Kidney capillary endothelial cell (primary cell): ENCODE results near the gene SPATA7.
"Not testable (repeated sequence)": the region's sequence is repeated elsewhere in the genome, so short reads cannot be mapped to it uniquely, and the experiment has no call there.

ENCODE experiments used
- DNase-seq: peaks from one replicate; pipeline ENCODE4 v3.0.0-alpha.2; 2018; ENCODE audit warnings: low spot score

The SPATA7 gene

DNA sequence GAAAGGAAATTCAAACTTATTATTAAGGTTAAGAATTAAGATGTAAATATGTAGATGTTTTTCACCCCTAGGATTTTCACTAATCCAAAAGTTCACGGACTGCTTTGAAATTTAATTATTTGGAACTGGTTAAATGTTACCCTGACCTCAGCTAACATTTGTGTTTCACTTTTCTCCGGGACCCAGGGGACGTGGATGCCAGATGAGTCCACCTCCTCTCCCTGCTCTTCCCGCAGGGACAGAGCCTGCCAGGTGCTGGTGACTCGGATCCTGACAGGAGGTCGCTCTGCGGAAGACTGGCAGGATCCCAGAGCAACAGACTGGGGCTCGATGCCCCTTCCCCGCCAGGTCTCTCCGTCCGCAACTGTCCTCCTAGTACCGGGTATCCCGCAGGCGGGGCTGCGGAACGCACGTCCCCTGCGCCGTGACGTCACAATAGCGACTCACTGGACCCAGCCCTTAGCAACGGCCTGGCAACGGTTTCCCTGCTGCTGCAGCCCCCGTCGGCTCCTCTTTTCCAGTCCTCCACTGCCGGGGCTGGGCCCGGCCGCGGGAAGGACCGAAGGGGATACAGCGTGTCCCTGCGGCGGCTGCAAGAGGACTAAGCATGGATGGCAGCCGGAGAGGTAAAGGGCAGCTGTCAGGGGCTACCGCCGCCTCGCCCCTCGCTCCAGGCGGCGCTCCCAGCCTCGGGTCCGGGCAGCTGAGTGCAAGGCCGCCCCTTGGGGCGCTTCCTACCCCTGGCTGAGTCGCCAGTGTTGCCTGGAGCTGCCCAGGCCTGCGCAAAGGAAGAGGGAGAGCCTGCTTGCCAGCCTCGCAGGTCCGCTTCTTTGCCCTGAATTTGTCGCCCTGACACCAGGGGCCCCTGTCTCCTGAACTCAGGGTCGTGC, at the start of gene SPATA7:
Gene SPATA7 (plus strand): TSS at position 446 of the 890 bp plus-strand sequence. CDS start 162 bp downstream, at position 608.
- DNase-seq: peak; percentile 90

- DNase-seq: no peak
Measured at GRCh38 chr14:88340357-88340756, 45.1 kb upstream of the SPATA7 start.

DNA sequence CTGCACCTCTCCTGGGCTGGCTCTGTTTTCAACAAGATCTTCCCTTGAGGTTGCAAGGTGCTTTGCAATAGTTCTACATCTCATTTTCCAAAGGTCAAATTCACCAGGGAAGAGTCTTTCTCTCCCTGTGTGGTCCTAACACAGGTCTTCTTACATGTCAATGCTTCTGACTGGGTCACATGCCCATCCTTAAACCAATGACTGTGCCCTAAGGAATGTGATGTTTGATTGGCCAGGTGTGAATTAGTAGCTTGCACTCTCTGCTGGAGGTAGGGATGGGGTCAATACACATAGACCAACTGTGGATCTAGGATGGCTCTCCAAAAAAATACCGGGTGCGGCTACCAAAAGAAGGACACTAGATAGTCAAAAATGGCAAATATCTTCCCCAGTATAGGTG, 42.5 kb upstream of the SPATA7 start:
- no peak for DNase-seq

DNA sequence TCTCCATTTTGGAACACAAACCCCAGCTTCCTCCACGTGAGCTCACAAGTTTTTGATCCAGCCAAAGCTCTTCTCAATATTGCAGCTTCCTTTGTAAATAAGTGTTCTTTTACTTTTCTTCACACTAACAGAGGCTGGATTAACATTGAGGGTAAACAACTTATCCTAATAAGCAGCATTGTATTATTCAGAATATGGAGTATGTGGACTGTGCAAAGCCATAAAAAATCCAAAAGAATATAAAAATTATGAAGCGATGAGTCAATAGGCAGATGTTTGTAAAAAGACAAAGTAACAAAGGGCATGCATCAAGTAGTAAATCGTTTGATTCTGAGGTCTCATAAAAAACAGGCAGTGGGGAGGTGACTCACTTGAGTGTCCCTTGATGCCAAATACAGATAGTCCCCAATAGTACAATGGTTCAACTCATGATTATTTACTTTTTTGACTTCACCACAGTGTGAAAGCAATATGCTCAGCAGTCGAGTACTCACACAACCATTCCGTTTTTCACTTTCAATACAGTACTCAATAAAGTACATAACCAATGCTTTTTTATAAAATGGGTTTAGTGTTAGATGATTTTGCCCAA, 39.3 kb upstream of the SPATA7 start:
- no peak for DNase-seq

DNA sequence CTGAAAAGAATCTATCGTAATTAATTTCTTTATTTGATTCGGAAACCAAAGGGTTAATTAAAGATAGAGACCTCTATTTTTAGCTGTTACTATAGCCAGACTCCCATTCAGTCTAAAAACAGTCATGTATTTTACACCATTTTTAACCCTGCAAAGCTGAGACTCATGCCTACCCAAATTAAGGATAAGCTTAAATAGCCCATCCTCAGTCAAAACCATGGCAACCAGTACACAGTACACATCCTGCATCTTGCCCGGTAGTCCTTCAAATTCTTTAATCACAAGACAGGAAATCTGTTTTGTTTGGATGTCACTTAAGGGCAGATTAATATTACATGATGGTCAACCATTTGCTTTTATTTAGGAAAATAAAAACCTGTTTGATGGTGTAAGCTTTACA, 36.9 kb upstream of the SPATA7 start:
- no peak for DNase-seq

DNA sequence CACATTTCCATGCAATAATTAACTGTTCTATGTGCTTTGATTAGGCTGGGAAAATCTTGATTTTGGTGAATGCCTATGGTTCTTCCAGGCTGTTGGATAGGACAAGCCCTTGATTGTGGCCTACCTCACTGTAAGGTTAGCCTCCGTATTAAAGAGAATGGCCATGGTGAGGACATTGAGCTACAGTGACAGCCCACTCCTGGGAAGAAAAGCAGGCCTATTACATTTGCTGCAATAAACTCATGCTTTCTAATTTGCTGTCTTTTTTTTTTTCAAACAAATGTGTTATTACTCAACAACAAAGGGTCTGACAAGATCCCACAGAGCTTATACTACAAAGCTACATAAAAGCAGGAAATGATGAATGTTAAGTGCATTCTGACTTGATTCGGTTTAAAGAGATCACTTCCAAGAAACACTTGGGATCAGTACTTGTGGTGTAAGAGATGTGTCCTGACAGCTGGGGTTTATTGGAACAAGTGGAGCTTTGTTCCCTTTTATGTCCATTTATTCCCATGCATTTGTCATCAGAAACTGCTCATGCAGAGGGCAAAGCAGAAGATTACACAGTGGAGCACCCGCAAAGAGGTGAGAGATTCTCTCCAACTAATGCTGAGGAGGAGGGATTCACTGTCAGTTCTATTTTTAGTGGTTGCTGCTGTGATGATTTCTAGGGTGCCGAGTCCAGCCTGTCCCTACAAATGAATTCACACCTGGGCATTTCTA, 33.3 kb upstream of the SPATA7 start:
- peak; percentile 26 for DNase-seq

DNA sequence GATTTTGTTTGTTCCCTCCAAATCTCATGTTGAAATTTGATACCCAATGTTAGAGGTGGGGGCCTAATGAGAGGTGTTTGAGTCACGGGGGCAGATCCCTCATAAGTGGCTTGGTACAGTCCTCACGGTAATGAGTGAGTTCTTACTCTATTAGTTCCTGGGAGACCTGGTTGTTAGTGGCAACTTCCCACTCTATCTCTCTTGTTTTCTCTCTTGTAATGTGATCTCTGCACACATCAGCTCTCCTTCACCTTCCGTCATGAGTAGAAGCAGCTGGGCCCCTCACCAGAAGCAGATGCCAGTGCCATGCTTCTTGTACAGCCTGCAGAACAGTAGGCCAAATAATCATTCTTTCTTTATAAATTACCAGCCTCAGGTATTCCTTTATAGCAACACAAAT, 32.8 kb upstream of the SPATA7 start:
- DNase-seq: no peak

GRCh38 chr14:88354358-88354757, 31.1 kb upstream of the SPATA7 start:
- DNase-seq: no peak

DNA sequence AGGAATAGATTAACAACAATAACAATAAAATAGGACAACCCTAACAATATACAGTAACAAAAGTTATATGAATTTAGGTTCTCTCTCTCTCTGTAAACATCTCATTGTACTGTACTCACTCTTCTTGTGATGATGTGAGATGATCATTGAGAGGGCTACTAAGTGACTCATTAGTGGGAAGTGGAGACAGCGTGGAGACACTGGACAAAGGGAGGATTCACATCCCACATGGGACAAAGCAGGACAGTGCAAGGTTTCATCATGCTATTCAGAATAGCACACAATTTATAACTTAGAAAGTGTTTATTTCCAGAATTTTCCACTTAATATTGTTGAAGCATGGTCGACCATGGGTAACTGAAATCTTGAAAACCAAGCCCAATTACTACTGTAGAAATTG, 26.0 kb upstream of the SPATA7 start:
- DNase-seq: no peak

DNA sequence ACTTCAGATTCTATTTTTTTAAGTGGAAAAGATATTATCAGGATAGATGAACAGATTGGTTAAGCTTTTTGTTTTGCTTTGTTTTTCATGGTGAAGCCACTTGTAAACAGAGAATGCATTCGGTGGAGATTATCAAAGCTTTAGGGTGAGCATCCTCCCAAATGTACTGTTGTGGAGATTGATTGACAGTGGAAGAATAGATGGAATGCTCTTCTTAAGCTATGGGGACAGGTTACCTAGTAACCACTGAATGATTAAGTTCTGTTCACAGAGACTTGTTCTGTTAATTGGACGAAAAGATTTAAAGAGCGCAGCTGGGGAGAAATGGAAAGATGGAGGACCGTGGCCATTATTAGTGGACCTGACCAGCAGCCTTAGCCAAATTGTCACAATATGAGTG, 21.8 kb upstream of the SPATA7 start:
- no peak for DNase-seq

DNA sequence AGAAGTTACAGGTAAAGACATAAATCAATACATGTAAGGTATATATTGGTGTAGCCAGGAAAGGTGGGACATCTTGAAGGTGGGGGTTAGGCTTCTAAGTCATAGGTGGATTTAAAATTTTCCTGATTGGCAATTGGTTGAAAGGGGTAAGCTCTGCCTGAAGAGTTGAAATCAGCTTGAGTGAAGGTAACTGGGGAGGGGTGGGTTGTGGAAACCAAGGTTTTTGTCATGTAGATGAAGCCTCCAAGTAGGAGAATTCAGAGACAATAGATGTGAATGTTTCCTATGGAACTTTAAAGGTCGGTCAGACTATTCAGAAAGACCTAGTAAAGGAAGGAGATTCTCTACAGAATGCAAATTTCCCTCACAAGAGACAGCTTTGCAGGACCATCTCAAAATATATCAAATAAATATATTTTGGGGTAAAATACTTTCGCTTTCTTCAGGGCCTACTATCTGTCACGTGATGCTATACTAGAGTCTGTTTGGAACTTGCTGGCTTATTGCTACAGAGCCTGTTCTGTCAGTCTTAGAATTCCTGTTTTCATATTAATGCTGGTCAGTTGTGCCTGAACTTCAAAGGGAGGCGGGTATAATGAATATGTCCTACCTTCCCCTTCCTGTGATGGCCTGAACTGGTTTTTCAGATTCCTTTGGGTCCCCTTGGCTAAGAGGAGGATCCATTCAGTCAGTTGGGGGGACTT, 20.6 kb upstream of the SPATA7 start:
- DNase-seq: no peak

GRCh38 chr14:88369496-88369895, 16.0 kb upstream of the SPATA7 start:
- DNase-seq: no peak

DNA sequence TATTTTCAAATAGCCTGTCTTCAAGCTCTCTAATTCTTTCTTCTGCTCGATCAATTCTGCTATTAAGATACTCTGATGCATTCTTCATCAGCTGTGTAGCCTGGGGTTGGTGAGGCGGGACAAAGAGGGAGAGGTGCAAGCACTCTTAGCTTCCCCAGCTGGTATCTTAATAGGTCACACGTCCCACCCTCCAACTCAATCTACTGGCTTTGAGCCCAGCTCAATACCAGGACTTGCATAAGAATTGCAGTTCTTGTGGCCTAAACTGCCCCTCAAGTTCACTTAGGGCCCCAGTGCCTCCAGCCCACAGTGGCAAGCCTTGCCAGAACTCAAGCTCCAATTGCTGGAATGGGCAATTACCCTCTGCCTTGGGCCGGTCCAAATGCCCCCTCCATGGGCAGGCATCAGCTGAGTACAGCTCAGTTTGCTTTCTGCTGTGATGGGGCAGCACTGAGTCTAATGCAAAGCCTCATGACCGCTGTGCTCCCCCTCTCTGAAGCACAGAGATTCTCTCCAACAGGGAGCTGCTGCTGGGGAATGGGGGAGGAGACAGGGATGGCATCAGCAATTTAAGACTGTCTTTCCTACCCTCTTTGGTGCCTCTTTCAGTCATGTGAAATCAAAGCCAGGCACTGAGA, 5.6 kb upstream of the SPATA7 start:
- no peak for DNase-seq

DNA sequence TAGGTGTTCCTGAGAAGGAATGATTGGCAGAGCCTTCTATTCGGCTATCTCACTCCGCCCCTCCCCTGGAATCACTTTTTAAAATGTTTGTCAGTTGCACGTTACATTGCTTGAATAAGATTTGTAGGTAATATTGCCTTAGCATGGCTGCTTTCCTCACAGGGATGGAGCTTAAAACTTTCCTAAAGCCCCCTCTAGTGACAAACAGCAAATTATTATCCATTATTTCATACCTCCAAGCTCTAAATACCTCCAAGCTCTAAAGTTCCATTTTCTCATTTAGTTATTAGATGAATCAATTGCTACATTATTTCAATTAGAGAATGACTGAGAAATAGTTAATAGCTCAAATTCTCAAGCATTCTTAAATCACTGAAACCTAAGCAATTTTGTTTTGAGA, 5.1 kb upstream of the SPATA7 start:
- no peak for DNase-seq

DNA sequence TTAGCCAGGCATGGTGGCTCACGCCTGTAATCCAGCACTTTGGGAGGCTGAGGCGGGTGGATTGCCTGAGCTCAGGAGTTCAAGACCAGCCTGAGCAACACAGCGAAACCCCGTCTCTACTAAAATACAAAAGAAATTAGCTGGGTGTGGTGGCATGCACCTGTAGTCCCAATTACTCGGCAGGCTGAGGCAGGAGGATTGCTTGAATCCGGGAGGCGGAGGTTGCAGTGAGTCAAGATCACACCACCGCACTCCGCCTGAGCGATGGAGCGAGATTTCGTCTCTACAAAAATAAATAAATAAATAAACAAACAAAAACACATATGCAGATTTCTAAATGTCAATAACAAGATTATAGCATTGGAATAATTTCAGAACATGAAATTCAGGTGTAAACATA, 3.8 kb upstream of the SPATA7 start:
- not testable (repeated sequence) for DNase-seq

DNA sequence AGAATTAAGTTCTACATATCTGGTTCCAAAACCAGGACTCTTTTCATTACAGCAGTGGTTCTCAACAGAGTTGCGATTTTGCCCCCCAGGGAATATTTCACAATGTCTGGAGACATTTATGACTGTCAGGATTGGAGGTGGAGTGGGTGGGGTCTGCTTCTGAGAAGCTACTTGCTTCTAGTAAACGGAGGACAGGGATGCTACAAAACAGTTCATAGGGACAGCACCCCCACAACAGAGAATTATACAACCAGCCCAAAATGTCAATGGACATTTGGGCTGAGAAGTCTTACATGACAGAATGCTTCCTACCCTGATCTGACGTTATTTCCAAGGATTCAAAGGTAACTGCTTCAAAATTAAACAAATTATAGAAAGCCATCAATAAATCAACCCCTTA, 739 bp upstream of the SPATA7 start:
- DNase-seq: no peak

DNA sequence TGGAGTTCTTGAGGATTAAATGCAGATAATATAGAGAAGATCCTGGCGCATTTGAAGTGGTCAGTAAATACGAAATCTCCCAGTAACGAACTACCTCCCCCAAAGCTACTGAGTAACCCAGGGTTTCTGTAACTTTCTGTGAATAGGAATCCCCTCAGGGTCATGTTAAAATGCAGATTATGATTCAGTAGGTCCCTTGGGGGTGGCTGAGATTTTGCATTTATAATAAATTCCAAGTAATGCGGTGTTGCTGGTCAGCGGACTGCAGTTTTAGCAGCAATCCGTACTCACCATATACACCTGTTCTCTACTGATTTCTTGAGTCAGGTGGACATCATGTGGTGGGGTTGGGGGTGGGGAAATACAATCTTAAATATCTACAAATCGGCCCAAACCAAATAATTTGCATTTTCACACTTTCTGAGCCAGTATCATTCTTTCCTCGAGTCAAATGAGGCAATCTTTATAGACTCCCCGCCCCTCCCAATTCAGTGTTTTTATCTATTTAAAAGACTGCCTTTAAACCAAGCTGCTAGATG, 868 bp downstream of the SPATA7 start:
- DNase-seq: no peak

DNA sequence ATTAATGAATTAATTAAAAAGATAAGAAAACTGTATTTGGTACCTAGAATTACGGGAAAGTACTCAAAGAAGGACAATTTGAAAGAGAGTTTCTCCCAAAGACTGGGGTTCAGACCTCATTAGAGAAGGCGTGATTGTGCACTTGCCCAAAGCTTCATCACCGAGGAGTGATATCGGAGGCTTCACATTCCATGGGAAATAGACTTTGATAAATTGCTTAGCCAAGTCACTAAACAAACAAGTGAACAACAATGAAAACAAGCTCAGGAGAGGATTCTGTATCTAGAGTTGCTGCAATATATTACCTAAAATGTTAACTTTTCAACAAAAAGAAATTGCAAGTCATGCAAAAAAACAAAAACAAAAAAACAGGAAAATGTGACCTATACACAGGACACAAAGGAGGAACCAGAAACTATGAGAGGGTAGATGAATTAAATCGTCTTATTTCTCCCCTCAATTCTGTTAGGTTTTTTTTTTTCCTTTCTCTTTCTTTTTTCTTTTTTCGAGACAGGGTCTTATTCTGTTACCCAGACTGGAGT, 3.4 kb downstream of the SPATA7 start:
- DNase-seq: no peak

DNA sequence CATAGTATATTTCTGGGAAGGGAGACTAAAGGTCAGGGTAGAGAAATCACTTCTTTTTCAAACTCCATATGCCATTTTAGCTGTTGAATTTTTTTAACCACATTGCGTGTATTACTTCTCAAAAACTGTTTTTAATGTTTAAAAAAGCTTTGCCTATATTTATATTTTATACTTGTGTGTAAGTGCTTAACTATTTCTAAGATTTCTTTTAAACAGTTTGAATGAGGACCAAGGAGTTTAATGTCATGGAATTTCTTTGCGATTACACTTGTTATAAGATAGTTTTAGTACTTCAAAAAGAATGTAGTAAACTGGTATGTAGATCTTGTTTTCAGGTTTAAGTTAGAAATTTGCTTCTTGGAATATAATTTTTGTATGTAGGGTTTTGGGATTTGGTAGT, 7.2 kb downstream of the SPATA7 start:
- no peak for DNase-seq

GRCh38 chr14:88411039-88411438, 25.6 kb downstream of the SPATA7 start:
- DNase-seq: no peak

DNA sequence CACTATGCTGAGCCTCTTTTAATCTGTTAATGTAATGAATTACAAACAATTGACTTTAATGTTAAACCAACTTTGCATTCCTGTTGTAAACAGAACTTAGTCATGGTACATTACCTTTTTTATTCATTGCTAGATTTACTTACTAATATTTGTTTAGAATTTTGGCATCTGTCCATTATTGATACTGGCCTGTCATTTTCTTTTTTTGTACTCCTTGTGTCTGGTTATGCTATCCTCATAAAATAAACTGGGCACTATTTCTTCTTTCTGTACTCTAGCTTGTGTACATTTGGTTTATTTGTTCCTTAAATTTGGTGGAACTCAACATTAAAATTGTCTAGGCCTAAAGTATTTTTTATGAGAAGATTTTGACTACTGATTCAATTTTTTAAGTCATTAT, 32.1 kb downstream of the SPATA7 start:
- no peak for DNase-seq
